Fibroblast of lung (primary cell): ENCODE results near the gene GSG1.

Source experiments
- EZH2 ChIP-seq: IDR thresholded peaks from 2 replicates; pipeline ENCODE4 v1.5.1; 2012; ENCODE audit warnings: low read length, control low read depth, mild to moderate bottlenecking; ENCODE audit errors: missing control alignments
- TF ChIP-seq, protein P1 (sequence below), 2 donors: IDR thresholded peaks in 1 of 2; conservative IDR thresholded peaks in 1 of 2; 1 replicate in 1 of 2; 2 replicates in 1 of 2; pipeline ENCODE4 v1.5.1; 2011 to 2012; ENCODE audit warnings: low read length in 2 of 2, control low read depth in 1 of 2, inconsistent platforms in 1 of 2, low read depth in 1 of 2, mild to moderate bottlenecking in 1 of 2

GRCh38 chr12:13091832-13092231 lies 11.6 kb downstream of the GSG1 start:
- TF ChIP-seq, protein P1, sequence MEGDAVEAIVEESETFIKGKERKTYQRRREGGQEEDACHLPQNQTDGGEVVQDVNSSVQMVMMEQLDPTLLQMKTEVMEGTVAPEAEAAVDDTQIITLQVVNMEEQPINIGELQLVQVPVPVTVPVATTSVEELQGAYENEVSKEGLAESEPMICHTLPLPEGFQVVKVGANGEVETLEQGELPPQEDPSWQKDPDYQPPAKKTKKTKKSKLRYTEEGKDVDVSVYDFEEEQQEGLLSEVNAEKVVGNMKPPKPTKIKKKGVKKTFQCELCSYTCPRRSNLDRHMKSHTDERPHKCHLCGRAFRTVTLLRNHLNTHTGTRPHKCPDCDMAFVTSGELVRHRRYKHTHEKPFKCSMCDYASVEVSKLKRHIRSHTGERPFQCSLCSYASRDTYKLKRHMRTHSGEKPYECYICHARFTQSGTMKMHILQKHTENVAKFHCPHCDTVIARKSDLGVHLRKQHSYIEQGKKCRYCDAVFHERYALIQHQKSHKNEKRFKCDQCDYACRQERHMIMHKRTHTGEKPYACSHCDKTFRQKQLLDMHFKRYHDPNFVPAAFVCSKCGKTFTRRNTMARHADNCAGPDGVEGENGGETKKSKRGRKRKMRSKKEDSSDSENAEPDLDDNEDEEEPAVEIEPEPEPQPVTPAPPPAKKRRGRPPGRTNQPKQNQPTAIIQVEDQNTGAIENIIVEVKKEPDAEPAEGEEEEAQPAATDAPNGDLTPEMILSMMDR (conservative IDR thresholded peaks at IDR 0.05 in 1 of 2, IDR thresholded peaks at IDR 0.05 in 1 of 2; ENCODE audit: low read depth in 1 of 2, low read length in 2 of 2) = no peak
- no peak for TF ChIP-seq EZH2
